ENCODE measurements around the gene WNK3. TPM values are rescaled to one million over a fixed set of nuclear protein-coding genes. Genes with fewer than 3 reads are reported as not detected.

Gene WNK3
- total and polyA plus RNA-seq, 9 donors = 1.5 to 4.3 (median 2.7) TPM

GRCh38 chrX:54248309-54248708, 109.5 kb downstream of the WNK3 start:
- WGBS (ENCODE audit: insufficient coverage) = no CpG with 5 or more reads among the region's 1 CpG
- Histone ChIP-seq H3K27me3 (ENCODE audit: control insufficient read depth, insufficient read depth, low read length) (no peaks in the 10 kb centered on the region), H3K4me1 (ENCODE audit: control insufficient read depth, insufficient read depth, low read length) (no peaks in the 10 kb centered on the region), H3K4me3 (ENCODE audit: low read length) (no peak overlapping the region), H3K9me3 (replicated peaks; ENCODE audit: control insufficient read depth, low read depth, low read length) (no peaks in the 10 kb centered on the region), H3K27ac (ENCODE audit: low read length) (no peak overlapping the region), H3K36me3 (ENCODE audit: control insufficient read depth, insufficient read depth, low read length) (no peaks in the 10 kb centered on the region)
- peak; percentile 21 for DNase-seq

- H3K4me1 ChIP-seq (ENCODE audit: control insufficient read depth, insufficient read depth, low read length) = no peaks in the 10 kb centered on the region
- H3K27ac ChIP-seq (ENCODE audit: low read length) = no peak overlapping the region
- H3K4me3 ChIP-seq (ENCODE audit: low read length) = no peak overlapping the region
- no peak for DNase-seq
- H3K9me3 ChIP-seq (replicated peaks; ENCODE audit: control insufficient read depth, low read depth, low read length) = no peaks in the 10 kb centered on the region
- no peaks in the 10 kb centered on the region for H3K36me3 ChIP-seq (ENCODE audit: control insufficient read depth, insufficient read depth, low read length)
- H3K27me3 ChIP-seq (ENCODE audit: control insufficient read depth, insufficient read depth, low read length) = no peaks in the 10 kb centered on the region
These were observed 111.0 kb downstream of the WNK3 start for GRCh38 chrX:54246866-54247265.

GRCh38 chrX:54238588-54238987, 119.3 kb downstream of the WNK3 start:
- Histone ChIP-seq H3K27me3 (ENCODE audit: control insufficient read depth, insufficient read depth, low read length) (no peaks in the 10 kb centered on the region), H3K36me3 (ENCODE audit: control insufficient read depth, insufficient read depth, low read length) (no peaks in the 10 kb centered on the region), H3K4me3 (ENCODE audit: low read length) (no peak overlapping the region), H3K27ac (ENCODE audit: low read length) (no peak overlapping the region), H3K4me1 (ENCODE audit: control insufficient read depth, insufficient read depth, low read length) (no peaks in the 10 kb centered on the region), H3K9me3 (replicated peaks; ENCODE audit: control insufficient read depth, low read depth, low read length) (peaks cover 2% of the 10 kb centered on the region)
- DNase-seq = no peak
- no CpG with 5 or more reads among the region's 4 CpGs for WGBS (ENCODE audit: insufficient coverage)

DNA sequence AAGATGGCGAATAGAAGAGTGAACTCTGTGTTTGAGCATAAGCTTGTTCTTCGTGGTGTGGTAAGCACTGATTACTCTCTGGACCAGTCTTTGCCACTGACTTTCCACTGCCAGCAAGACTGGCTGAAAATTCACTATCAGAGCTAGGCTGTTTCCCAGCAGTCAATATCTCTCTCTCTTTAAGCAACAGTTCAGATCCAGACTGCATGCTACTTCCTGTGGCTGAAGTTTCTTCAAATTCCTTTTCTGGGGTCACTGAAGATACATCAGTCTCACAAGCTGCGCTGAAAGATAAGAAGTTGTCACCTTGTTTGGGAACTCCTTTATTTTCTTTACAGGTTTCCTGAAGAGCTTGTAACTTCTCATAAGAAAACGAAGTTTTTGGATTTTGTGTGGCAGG, 120.8 kb downstream of the WNK3 start:
- Histone ChIP-seq H3K9me3 (replicated peaks; ENCODE audit: control insufficient read depth, low read depth, low read length) (peaks cover 2% of the 10 kb centered on the region), H3K4me1 (ENCODE audit: control insufficient read depth, insufficient read depth, low read length) (no peaks in the 10 kb centered on the region), H3K27ac (ENCODE audit: low read length) (no peak overlapping the region), H3K4me3 (ENCODE audit: low read length) (no peak overlapping the region), H3K36me3 (ENCODE audit: control insufficient read depth, insufficient read depth, low read length) (no peaks in the 10 kb centered on the region), H3K27me3 (ENCODE audit: control insufficient read depth, insufficient read depth, low read length) (no peaks in the 10 kb centered on the region)
- no CpG with 5 or more reads among the region's 4 CpGs for WGBS (ENCODE audit: insufficient coverage)
- DNase-seq = no peak

GRCh38 chrX:54230435-54231148, 127.3 kb downstream of the WNK3 start:
- H3K27me3 ChIP-seq (ENCODE audit: control insufficient read depth, insufficient read depth, low read length) = no peaks in the 10 kb centered on the region
- H3K9me3 ChIP-seq (replicated peaks; ENCODE audit: control insufficient read depth, low read depth, low read length) = no peaks in the 10 kb centered on the region
- no peak overlapping the region for H3K27ac ChIP-seq (ENCODE audit: low read length)
- H3K4me3 ChIP-seq (ENCODE audit: low read length) = no peak overlapping the region
- H3K36me3 ChIP-seq (ENCODE audit: control insufficient read depth, insufficient read depth, low read length) = no peaks in the 10 kb centered on the region
- no CpG with 5 or more reads among the region's 4 CpGs for WGBS (ENCODE audit: insufficient coverage)
- peak; percentile 6 for DNase-seq
- H3K4me1 ChIP-seq (ENCODE audit: control insufficient read depth, insufficient read depth, low read length) = no peaks in the 10 kb centered on the region

DNA sequence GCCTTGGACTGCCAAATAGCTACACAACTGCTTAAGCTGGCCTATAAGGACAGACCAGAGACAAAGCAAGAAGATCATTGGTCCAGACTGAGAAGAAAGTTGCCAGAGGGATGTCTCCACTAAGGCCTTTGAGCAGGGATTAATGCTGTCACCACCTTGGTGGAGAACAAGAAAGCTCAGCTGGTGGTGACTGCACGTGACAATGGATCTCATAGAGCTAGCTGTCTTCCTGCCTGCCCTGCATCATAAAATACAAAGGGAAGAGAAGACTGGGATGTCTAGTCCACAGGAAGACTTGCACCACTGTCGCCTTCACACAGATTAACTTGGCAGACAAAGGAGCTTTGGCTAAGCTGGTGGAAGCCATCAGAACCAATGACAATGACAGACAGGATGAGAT, 134.3 kb downstream of the WNK3 start:
- 75% methylated on average over 1 of the region's 2 CpGs for WGBS (ENCODE audit: insufficient coverage)
- no peaks in the 10 kb centered on the region for H3K27me3 ChIP-seq (ENCODE audit: control insufficient read depth, insufficient read depth, low read length)
- H3K36me3 ChIP-seq (ENCODE audit: control insufficient read depth, insufficient read depth, low read length) = no peaks in the 10 kb centered on the region
- no peak for DNase-seq
- no peaks in the 10 kb centered on the region for H3K4me1 ChIP-seq (ENCODE audit: control insufficient read depth, insufficient read depth, low read length)
- H3K9me3 ChIP-seq (replicated peaks; ENCODE audit: control insufficient read depth, low read depth, low read length) = no peaks in the 10 kb centered on the region
- H3K4me3 ChIP-seq (ENCODE audit: low read length) = no peak overlapping the region
- no peak overlapping the region for H3K27ac ChIP-seq (ENCODE audit: low read length)

DNA sequence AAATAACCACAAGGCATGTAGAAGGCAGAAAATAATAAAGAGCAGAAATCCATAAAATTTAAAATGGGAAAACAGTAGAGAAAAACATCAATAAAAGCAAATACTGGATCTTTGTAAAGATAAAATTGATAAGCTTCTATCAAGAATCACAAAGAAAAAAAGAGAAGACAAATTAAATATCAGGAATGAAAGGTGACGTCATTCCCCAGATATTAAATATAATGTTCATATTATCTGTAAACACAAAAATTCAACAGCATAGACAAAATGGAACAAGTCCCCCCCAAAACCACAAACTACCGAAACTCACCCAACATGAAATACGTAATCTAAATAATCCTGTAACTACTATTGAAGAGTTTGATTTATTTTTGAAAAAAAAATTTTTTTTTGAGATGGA, 144.2 kb downstream of the WNK3 start:
- no CpG with 5 or more reads among the region's 3 CpGs for WGBS (ENCODE audit: insufficient coverage)

GRCh38 chrX:54208531-54208930, 149.3 kb downstream of the WNK3 start:
- WGBS (ENCODE audit: insufficient coverage) = no CpG with 5 or more reads among the region's 3 CpGs
- H3K27me3 ChIP-seq (ENCODE audit: control insufficient read depth, insufficient read depth, low read length) = peaks cover 2% of the 10 kb centered on the region
- DNase-seq = peak; percentile 26

More for the DNA sequence above, 144.2 kb downstream of the WNK3 start:
- Histone ChIP-seq H3K9me3 (replicated peaks; ENCODE audit: control insufficient read depth, low read depth, low read length) (no peaks in the 10 kb centered on the region), H3K4me1 (ENCODE audit: control insufficient read depth, insufficient read depth, low read length) (no peaks in the 10 kb centered on the region), H3K27ac (ENCODE audit: low read length) (no peak overlapping the region), H3K4me3 (ENCODE audit: low read length) (no peak overlapping the region), H3K27me3 (ENCODE audit: control insufficient read depth, insufficient read depth, low read length) (no peaks in the 10 kb centered on the region), H3K36me3 (ENCODE audit: control insufficient read depth, insufficient read depth, low read length) (no peaks in the 10 kb centered on the region)
- DNase-seq = no peak

DNA sequence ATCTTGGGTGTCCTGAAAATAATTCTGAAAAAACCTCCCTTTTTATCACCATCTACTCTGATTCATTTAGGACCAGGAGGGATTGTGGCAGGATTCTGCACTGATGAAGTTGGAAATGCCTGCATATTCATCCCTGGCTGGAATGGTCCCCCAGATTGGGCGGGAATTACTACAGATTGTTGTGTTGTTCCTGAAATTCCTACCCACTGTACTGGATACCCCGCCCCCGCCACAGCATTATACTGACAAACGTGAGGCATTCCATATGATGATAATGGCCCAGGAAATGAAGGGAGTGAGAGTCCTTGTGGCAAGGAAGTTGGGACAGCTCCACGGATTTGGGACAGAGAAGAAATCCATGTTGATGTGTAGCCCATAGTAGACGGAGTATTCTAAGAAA, 159.6 kb downstream of the WNK3 start:
- DNase-seq = no peak
- no peaks in the 10 kb centered on the region for H3K9me3 ChIP-seq (replicated peaks; ENCODE audit: control insufficient read depth, low read depth, low read length)
- no peaks in the 10 kb centered on the region for H3K36me3 ChIP-seq (ENCODE audit: control insufficient read depth, insufficient read depth, low read length)
- H3K27ac ChIP-seq (ENCODE audit: low read length) = no peak overlapping the region
- WGBS (ENCODE audit: insufficient coverage) = 38% methylated on average over 1 of the region's 6 CpGs
- H3K4me1 ChIP-seq (ENCODE audit: control insufficient read depth, insufficient read depth, low read length) = no peaks in the 10 kb centered on the region
- H3K27me3 ChIP-seq (ENCODE audit: control insufficient read depth, insufficient read depth, low read length) = no peaks in the 10 kb centered on the region
- no peak overlapping the region for H3K4me3 ChIP-seq (ENCODE audit: low read length)

More at GRCh38 chrX:54208531-54208930, 149.3 kb downstream of the WNK3 start:
- Histone ChIP-seq H3K36me3 (ENCODE audit: control insufficient read depth, insufficient read depth, low read length) (no peaks in the 10 kb centered on the region), H3K4me3 (ENCODE audit: low read length) (no peak overlapping the region), H3K27ac (ENCODE audit: low read length) (no peak overlapping the region), H3K9me3 (replicated peaks; ENCODE audit: control insufficient read depth, low read depth, low read length) (no peaks in the 10 kb centered on the region), H3K4me1 (ENCODE audit: control insufficient read depth, insufficient read depth, low read length) (no peaks in the 10 kb centered on the region)

- no peak overlapping the region for H3K27ac ChIP-seq (ENCODE audit: low read length)
- no peaks in the 10 kb centered on the region for H3K4me1 ChIP-seq (ENCODE audit: control insufficient read depth, insufficient read depth, low read length)
- no peaks in the 10 kb centered on the region for H3K27me3 ChIP-seq (ENCODE audit: control insufficient read depth, insufficient read depth, low read length)
- H3K9me3 ChIP-seq (replicated peaks; ENCODE audit: control insufficient read depth, low read depth, low read length) = no peaks in the 10 kb centered on the region
- no peaks in the 10 kb centered on the region for H3K36me3 ChIP-seq (ENCODE audit: control insufficient read depth, insufficient read depth, low read length)
- no peak for DNase-seq
- H3K4me3 ChIP-seq (ENCODE audit: low read length) = no peak overlapping the region
These were observed 162.8 kb downstream of the WNK3 start for GRCh38 chrX:54194982-54195588.

Measured in muscle of leg (tissue), 11 donors.